HG03095 (cell line): ENCODE results near the gene TRIM33.
"Not testable (repeated sequence)": the region's sequence is repeated elsewhere in the genome, so short reads cannot be mapped to it uniquely, and the experiment has no call there.

Experiments
- ATAC-seq: cut with Tn5 transposase; IDR thresholded peaks from one replicate; pipeline ENCODE4 v1.9.1; 2021; ENCODE audit warnings: moderate library complexity; ENCODE audit not compliant: unreplicated experiment

TRIM33 gene

DNA sequence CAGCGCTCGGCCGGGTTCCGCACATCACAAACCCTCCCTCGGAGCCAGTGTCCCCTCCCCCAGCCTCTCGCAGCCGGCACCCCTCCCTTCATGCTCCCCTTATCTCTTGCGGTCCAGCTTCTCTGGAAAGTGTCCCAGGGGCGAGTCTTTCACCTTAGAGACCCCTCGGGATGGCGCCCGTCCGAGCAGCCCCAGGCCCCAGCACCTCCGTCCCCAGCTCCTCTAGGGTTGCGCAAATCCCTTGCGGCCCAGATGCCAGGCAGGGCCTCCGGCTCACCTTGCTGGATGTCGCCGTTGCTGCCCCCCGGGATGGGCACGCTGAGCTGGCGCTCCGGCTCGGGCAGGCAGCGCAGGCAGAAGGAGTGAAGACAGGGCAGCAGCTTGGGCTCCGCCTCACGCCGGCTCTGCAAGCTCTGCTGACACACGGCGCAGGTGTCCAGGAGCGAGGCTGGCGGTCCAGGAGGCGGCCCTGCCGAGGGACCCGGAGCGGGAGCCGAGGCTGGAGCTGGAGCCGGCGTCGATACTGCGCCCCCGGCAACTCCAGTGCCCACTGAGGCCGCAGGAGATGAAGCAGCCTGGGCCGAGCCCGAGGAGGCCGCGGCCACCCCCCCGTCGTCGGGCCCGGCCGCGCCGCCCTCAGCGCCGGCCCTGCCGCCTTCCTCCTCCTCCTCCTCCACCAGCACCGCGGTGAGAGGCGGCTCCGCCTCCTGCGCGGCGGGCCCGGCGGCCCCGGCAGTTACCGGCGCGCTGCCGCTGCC lies 550 bp downstream of the TRIM33 start:
- ATAC-seq: peak; percentile 47

DNA sequence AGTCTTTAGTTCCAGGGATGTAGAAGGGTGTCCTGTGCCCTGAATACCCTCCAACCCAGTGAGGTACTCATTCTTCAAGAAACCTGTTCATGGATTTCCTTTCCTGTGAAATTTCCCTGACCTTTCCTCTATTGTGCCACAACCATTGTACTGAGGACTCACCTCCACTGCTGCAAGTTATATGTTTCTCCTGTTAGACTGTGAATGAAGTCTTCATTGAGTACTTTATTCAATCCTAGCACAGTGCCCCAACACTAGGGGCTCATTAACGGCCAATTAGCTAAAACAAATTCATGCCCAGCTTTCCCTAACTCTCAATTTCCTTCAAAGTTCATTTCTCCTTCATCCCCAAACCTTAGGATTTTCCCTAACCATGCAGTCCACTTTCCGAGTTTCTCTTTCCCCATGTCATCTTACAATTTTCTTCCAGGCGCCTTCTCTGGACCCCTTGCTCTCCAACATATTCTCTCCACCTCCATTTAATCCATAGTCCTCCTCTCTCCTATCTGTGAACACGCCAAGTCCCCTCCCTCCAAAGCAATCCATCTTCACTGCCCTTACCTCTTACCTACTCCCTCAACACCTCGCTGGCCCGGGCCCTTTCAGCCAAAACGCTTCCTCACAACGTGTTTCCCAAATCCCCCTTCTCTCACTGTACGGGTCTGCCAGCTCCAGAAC lies 1.3 kb downstream of the TRIM33 start:
- no peak for ATAC-seq

DNA sequence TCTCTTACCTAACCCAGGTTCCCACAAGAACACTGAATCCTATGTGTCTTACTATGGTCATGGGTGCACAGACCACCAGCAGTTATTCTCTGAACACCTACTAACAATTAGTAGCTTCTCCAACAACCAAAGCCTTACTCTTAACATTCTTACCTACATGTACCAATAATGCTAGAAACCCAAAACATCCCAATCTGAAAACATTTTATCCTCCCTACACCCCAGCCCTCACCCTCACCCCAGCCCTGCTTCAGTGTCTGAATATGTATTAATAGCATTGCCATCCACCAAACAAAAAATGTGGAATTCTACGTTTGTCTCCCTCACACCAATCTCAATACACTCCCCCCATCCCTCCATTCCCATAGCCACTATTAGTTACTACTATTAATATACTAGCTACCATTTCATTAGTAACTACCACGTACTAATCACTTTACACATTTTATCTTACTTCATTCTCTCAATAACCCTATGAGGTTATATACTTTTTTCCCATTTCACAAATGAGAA lies 2.6 kb downstream of the TRIM33 start:
- ATAC-seq: no peak

DNA sequence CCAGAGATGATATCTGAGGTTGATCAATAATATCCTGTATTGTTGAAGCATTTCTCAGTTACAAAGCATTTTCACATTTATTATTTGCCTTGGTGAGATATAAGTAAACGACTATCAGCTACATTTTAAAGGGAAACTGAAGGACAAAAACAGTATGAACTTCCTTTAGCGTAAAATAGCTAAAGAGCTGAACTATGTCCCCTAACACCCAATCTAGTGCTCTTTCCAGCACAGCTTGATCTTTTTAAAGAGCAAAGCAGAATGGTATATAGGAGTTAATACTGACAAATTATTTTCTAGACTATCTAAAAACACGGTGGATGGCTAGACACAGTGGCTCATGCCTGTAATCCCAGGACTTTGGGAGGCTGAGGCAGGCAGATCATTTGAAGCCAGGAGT lies 3.5 kb downstream of the TRIM33 start:
- no peak for ATAC-seq

DNA sequence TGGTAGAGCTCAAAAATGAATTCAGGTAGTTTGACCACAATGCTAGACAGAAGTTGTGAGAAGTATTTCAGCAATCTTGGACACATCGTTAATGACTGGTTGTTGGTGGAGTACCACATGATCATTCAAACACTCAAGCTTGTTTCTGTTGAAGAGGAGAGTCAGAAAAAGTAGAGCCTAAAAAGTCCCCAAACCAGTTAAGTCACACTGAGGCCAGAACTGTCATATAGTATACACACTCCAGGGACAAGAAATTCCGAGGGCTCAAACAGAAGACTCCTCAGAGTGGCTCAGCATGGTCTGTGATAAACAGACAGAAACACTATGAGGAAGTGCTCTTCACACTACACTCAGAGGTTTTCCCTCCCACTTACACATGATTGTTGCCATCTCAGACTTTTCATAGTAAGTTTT lies 5.8 kb downstream of the TRIM33 start:
- ATAC-seq: no peak

DNA sequence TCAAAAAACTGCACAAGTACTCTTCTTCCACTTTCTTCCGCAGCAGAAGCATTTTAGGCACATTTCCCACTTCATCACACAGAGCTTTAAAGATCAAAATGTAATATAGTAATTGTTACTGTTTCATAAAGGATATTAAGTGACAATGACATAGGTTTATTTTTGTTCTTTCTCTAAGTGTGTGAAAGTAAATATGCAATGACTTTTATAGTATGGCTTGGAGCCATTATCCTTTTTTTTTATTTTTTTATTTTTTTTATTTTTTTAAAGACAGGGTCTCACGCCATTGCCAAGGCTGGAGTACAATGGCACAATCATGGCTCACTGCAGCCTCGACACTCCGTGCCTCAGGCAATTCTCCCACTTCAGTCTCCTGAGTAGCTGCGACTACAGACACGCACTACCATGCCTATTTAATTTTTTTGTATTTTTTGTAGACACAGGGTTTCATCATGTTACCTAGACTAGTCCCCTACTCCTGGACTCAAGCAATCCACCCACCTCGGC lies 7.0 kb downstream of the TRIM33 start:
- no peak for ATAC-seq

DNA sequence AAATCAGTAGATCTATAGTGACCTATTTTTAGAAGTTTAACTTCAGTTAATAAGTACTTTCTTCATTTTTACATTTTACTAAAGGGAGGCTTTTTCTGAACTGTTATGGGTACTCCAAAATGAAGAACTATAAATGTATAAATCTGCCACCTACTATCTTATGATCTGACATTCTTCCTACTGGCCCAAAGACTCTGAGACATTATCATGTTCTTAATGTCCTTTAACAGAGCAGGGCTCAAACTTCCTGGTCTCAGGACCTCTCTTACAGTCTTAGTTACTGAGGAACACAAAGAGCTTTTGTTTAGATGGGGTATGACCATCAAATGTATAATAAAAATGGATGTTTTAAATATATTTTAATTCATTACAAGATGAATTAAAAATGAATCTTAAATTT lies 8.9 kb downstream of the TRIM33 start:
- no peak for ATAC-seq

DNA sequence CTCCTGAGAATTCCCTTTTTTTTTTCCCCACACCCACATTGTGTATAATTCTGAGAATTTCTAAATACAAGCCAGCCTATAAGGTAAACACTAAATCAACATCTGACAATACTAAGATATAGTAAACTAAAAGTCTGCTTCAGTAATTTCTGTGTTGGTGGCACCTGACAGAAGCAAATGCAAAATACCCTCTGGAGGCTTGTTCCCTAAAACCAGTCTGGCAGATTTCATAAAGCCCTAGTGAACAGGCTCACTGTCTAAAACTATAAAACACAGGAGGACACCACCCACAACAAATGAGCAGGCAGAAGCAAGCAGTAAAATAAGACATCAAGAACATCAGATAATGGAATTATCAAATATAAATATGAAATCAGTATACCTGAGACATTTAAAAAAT lies 11.5 kb downstream of the TRIM33 start:
- ATAC-seq: no peak

DNA sequence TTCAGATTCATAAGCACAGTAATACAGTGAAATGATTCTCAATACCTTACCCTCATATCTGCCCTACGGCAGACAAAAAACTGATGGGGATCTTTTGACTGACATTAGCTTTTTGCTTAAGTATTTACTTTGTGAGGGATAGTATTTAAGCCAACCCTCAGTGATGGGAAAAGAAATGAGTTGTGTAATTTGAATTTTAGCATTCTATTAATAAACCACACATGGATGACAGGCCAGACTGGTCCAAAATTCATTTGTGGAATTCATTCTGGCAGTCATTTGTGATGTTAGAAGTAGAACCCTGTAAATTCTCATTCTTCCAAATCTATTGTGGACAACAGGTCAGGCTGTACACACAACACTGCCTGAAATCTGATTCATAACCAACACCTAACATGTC lies 14.9 kb downstream of the TRIM33 start:
- no peak for ATAC-seq

DNA sequence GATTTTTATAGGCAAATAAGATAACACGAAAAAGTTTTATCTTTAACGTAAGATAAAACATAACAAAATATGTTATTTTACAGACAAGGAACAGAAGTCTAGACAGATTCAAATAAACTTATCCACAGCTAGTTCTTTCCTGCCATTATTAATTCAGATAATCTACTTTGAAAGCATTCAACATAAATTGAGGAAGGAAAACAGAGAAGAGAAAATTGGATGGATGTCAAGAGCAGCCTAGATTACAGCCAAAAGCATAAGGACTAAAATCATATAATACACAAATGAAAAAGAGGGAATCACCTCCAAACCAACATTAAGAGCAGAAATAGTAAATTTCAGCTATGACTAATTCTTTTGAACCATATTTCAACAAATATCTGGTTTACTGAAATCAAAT lies 15.5 kb downstream of the TRIM33 start:
- ATAC-seq: no peak

DNA sequence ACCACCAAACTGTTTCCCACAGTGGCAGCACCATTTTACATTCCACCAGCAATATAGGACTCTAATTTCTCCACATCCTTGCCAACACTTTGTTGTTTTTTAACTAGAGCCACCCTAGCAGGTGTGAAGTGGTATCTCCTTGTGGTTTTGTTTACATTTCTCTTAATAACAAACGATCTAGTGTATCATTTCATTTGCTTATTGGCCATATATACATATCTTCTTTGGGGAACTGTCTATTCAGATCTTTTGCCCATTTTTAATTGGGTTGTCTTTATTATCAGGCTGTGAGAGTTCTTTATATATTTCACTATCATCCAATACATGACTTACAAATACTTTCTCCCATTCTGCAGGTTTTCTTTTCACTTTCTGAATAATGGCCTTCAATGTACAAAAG lies 18.0 kb downstream of the TRIM33 start:
- no peak for ATAC-seq

DNA sequence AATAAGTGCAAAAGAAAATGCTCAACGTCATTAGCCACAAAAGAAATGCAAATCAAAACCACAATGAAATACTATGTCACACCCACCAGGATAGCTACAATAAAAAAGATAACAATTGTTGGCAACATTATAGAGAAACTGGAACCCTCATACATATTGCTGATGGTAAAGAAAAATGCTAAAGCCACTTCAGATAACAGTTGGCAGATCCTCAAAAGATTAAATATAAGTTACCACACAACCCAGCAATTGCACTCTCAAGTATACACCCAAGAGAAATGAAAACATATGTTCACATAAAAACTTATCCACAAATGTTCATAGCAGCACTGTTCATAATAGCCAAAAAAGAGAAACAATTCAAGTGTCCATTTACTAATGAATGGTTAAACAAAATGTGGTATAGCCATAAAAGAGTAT lies 20.7 kb downstream of the TRIM33 start:
- no peak for ATAC-seq

DNA sequence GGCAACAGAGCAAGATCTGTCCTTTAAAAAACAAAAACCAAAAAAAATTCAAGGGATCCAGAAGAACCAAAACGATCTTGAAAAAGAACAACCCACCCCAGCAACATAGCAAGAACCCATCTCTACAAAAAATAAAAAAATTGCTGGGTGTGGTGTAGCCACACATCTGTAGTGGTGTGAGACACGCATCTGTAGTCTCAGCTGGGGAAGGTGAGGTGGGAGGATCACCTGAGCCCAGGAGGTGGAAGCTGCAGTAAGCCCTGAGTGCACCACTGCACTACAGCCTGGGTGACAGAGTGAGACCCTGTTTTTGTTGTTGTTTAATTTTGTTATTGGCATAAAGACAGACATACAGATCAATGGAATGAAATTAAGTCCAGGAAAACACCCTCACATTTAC lies 22.3 kb downstream of the TRIM33 start:
- no peak for ATAC-seq

DNA sequence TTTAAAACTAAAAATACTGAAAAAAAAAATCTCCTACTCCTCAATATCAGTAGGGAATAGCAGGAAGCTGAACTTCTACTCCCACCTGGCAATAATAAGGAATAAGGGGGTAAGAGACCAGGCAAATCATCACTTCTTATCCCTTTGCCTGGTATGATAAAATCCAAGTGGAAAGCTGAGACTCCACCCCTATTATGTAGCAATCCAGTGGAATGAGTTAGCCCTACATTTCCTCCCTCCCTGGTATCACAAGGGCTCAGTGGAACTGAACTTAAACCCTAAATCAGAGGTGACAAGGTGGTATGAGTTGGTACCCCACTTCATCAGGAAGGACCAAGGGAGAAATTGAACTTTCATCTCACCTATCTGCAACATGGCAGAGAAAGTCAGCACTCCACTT lies 25.7 kb downstream of the TRIM33 start:
- no peak for ATAC-seq

DNA sequence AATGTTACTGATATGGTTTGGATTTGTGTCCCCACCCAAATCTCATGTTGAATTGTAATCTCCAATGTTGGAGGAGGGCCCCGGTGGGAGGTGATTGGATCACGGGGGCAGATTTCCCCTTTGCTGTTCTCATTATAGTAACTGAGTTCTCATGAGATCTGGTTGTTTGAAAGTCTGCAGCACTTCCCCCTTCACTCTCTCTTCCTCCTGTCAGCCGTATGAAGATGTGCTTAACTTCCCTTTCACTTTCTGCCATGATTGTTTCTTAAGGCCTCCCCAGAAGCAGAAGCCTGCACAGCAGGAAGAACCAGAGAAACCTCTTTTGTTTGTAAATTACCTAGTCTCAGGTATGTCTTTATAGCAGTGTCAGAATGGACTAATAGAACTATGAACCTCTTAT lies 28.4 kb downstream of the TRIM33 start:
- ATAC-seq: peak; percentile 92

DNA sequence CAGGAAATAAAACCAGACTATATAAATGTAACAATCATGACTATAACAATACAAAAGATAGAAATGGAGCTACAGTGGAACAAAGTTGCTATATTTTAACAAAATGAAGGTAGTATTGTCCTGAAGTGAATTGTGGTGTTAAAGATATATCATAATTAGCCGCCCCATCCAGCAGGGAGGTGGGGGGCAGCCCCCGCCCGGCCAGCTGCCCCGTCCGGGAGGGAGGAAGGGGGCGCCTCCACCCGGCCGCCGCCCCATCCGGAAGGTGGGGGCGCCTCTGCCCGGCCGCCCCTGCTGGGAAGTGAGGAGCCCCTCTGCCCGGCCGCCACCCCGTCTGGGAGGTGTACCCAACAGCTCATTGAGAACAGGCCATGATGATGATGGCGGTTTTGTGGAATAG lies 31.4 kb downstream of the TRIM33 start:
- ATAC-seq: not testable (repeated sequence)

DNA sequence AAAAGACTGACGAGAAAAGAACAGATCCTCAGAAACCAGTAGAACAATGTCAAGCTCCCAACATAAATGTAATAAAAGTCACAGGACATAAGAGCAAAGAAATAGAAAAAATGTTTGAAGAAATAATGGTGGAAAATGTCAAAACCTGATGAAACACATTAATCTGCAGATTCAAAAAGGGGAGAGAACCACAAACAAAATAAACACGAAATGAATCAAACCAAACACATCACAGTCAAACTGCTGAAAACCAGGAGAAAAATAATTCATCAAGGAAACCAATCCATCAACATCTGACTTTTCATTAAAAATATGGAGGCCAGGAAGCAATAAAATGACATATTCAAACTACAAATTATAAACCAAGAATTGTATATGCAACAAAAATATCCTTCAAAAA lies 31.9 kb downstream of the TRIM33 start:
- no peak for ATAC-seq

DNA sequence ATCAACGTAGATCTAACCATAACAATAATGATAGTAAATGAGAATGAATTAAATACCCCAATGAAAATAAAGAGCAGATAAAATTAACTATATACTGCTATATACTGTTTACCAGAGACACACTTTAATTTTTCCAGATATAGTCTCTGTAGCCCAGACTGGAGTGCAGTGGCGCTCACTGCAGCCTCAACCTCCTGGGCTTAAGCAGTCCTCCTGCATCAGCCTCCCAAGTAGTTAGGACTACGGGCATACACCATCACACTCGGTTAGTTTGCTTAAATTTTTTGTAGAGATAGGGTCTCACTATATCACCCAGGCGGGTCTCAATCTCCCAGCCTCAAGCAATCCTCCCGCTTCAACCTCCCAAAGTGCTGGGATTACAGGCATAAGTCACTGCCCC lies 37.2 kb downstream of the TRIM33 start:
- no peak for ATAC-seq

DNA sequence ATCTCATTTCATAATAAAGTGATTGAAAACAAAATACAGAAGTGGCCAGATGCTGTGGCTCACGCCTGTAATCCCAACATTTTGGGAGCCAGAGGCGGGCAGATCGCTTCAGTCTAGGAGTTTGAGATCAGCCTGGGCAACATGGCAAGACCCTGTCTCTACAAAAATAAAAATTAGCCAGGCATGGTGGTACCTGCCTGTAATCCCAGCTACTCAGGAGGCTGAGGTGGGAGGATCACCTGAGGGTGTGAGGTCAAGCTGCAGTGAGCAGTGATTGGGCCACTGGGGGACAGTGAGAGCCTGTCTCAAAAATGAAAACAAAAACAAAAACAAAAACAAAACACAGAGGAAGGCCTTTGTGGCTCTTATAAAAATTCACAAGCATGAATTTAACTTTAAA lies 38.6 kb downstream of the TRIM33 start:
- no peak for ATAC-seq

DNA sequence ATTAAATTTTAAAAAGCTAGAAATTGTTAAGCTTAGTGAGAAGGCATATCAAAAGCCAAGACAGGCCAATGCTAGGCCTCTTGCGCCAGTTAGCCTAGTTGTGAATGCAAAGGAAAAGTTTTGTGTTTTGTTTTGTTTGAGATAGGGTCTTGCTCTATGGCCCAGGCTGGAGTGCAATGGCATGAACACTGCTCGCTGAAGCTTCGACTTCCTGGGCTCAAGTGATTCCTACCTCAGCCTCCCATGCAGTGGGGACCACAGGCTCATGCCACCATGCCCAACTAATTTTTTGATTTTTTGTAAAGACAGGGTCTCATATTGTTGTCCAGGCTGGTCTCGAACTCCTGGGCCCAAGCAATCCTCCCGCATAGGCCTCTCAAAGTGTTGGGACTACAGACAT lies 40.3 kb downstream of the TRIM33 start:
- ATAC-seq: no peak

DNA sequence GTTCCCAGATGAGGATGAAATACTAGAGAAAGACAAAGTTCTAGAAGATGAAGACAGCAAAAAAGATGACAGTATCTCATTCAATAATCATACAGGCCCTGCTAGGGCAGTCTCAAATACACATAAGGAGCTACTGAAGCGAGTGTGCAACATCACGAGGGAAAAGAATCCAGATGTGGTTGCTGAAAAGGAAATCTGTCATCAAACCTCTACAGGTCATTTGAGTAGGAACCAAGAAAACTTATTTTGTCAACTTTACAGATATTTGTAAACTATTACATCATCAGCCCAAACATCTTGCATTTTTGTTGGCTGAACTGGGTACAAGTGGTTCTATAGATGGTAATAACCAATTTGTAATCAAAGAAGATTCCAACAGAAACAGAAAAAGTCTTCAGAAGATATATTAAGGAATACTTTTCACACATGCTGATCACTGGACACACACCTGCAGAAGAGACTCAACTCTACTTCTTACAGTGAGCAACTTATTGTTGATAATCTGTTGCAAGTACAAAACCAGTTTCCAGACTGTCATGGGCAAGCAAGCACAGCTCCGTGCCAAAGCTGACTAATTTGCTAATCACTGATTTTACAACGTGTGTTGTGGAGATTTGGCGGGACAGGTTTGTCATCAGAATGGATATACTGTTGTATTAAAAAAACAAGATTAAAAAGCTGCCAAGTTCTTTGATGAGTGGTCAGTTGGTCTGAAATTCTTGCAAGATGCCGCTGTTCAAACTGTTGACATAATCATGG lies 42.1 kb downstream of the TRIM33 start:
- no peak for ATAC-seq

DNA sequence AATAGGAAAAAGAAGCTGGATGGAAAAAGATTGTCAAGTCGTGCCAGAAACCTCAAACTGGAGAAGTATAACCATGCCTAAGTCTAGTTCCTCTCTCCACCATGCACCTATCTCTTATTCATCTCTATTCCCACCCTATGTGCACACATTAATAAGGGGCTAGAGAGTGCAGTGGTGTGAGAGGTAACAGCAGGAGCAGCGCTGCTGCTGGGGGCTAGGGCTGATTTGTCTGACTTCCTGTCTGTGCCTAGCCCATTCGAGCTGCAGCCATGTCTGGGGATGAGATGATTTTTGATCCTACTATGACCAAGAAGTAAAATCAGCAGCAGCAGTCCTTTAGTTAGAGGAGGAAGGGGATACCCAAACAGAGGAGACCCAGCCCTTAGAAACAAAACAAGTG lies 43.0 kb downstream of the TRIM33 start:
- no peak for ATAC-seq
